Measurements from ENCODE around the gene LDLRAD4.

LDLRAD4 gene

GRCh38 chr18:13621886-13622619 lies 403.5 kb downstream of the LDLRAD4 start:
- no peaks in the 10 kb centered on the region for H3K9me3 Mint-ChIP-seq
- H3K27ac Mint-ChIP-seq, result no peak overlapping the region
- no peak for TF ChIP-seq CTCF (IDR thresholded peaks at IDR 0.05; ENCODE audit: unreplicated experiment in 3 of 3)
- no peaks in the 10 kb centered on the region for H3K36me3 Mint-ChIP-seq (ENCODE audit: low read depth)
- peaks cover 14% of the 10 kb centered on the region for H3K27me3 Mint-ChIP-seq (ENCODE audit: low read depth)
- H3K4me1 Mint-ChIP-seq, result no peaks in the 10 kb centered on the region
- H3K4me3 Mint-ChIP-seq, result no peak overlapping the region

GRCh38 chr18:13622751-13623150 lies 404.2 kb downstream of the LDLRAD4 start:
- Mint-ChIP-seq H3K36me3 (ENCODE audit: low read depth) (no peaks in the 10 kb centered on the region), H3K4me3 (no peak overlapping the region), H3K4me1 (no peaks in the 10 kb centered on the region), H3K27me3 (ENCODE audit: low read depth) (peaks cover 14% of the 10 kb centered on the region), H3K27ac (no peak overlapping the region), H3K9me3 (no peaks in the 10 kb centered on the region)
- no peak for TF ChIP-seq CTCF (IDR thresholded peaks at IDR 0.05; ENCODE audit: unreplicated experiment in 3 of 3)

- no peak overlapping the region for H3K27ac Mint-ChIP-seq
- H3K4me3 Mint-ChIP-seq, result no peak overlapping the region
- no peaks in the 10 kb centered on the region for H3K36me3 Mint-ChIP-seq (ENCODE audit: low read depth)
- no peaks in the 10 kb centered on the region for H3K4me1 Mint-ChIP-seq
- no peaks in the 10 kb centered on the region for H3K9me3 Mint-ChIP-seq
- peaks cover 14% of the 10 kb centered on the region for H3K27me3 Mint-ChIP-seq (ENCODE audit: low read depth)
- TF ChIP-seq CTCF (IDR thresholded peaks at IDR 0.05; ENCODE audit: unreplicated experiment in 3 of 3), result no peak
Measured at GRCh38 chr18:13623348-13623747, 404.8 kb downstream of the LDLRAD4 start.

- no peak overlapping the region for H3K4me3 Mint-ChIP-seq
- no peaks in the 10 kb centered on the region for H3K9me3 Mint-ChIP-seq
Measured at GRCh38 chr18:13623871-13624270, 405.3 kb downstream of the LDLRAD4 start.

GRCh38 chr18:13624563-13625237 lies 406.1 kb downstream of the LDLRAD4 start:
- Mint-ChIP-seq H3K4me3 (no peak overlapping the region), H3K27ac (no peak overlapping the region), H3K9me3 (no peaks in the 10 kb centered on the region), H3K27me3 (ENCODE audit: low read depth) (peaks cover 15% of the 10 kb centered on the region), H3K36me3 (ENCODE audit: low read depth) (no peaks in the 10 kb centered on the region), H3K4me1 (peaks cover under 1% of the 10 kb centered on the region)
- no peak for TF ChIP-seq CTCF (IDR thresholded peaks at IDR 0.05; ENCODE audit: unreplicated experiment in 3 of 3)

More at GRCh38 chr18:13623871-13624270, 405.3 kb downstream of the LDLRAD4 start:
- no peak for TF ChIP-seq CTCF (IDR thresholded peaks at IDR 0.05; ENCODE audit: unreplicated experiment in 3 of 3)
- H3K4me1 Mint-ChIP-seq, result no peaks in the 10 kb centered on the region
- H3K27me3 Mint-ChIP-seq (ENCODE audit: low read depth), result peaks cover 14% of the 10 kb centered on the region
- no peaks in the 10 kb centered on the region for H3K36me3 Mint-ChIP-seq (ENCODE audit: low read depth)
- no peak overlapping the region for H3K27ac Mint-ChIP-seq

Measured in nephron (organoid).